Activated CD8-positive, alpha-beta memory T cell treated with anti-CD3 and anti-CD28 coated beads, Interleukin-2, amount 10 ng/mL, durations not matched to agents 7 days and 5 days (primary cell): ENCODE data around the gene KIF23. TPM values are rescaled to one million over a fixed set of nuclear protein-coding genes. Genes with fewer than 3 reads are reported as not detected.

Experiments
- ATAC-seq: fragments of 150-1000 bp; cut with Tn5 transposase; one replicate; pipeline ENCODE4 v1.10.0; 2021; ENCODE audit warnings: moderate library complexity
- CTCF ChIA-PET: fragments of 350-600 bp; sonication (Branson Sonifier 250); formaldehyde crosslinking; loops from one replicate; lab custom pipeline; 2021; ENCODE audit warnings: antibody characterized with exemption; lab: Charles Lee
- DNase-seq: peaks from one replicate; pipeline ENCODE4 v3.0.0-alpha.2; 2020
- H3K27ac Mint-ChIP-seq: one replicate; pipeline ENCODE4 v1.8.0; 2021; ENCODE audit warnings: mild to moderate bottlenecking, mixed read lengths
- H3K27me3 Mint-ChIP-seq: one replicate; pipeline ENCODE4 v1.8.0; 2021; ENCODE audit warnings: mixed read lengths
- H3K36me3 Mint-ChIP-seq: one replicate; pipeline ENCODE4 v1.8.0; 2021; ENCODE audit warnings: mild to moderate bottlenecking, mixed read lengths
- H3K4me1 Mint-ChIP-seq: one replicate; pipeline ENCODE4 v1.8.0; 2021; ENCODE audit warnings: mixed read lengths
- H3K4me3 Mint-ChIP-seq: one replicate; pipeline ENCODE4 v1.8.0; 2021; ENCODE audit warnings: mild to moderate bottlenecking, moderate library complexity, mixed read lengths
- H3K9me3 Mint-ChIP-seq: one replicate; pipeline ENCODE4 v1.8.0; 2022; ENCODE audit warnings: low read depth, mixed read lengths
- total RNA-seq, 2 experiments: library from RNA; stranded (reverse); gene quantifications; one replicate each; pipeline ENCODE4 v1.2.3, GENCODE V29; 2021

KIF23 gene
- total RNA-seq, 2 experiments from 2014 or later: 70.9 to 81.1 TPM

DNA sequence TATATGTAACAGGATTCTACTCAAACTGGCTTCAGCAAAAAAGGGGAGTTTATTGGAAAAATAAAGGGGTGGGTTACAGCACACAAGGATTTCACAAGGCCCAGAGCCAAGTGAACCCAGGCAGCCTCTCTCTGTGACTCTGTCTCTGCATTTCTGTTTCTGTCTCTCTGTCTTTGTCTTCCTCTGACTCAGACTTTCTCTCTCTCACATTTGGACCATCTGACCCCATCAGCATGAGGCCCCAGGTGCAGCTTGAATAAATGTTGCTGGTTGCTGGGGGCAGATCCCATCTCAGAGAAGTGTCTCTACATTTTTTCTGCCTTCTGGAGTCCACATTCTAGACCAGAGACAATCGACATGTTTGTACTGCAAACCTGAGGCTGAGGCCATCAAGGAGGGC is 83.5 kb downstream of the KIF23 start:
- no peak for DNase-seq
- H3K4me1 Mint-ChIP-seq: peaks cover 15% of the 10 kb centered on the region
- peaks cover 6% of the 10 kb centered on the region for H3K27me3 Mint-ChIP-seq
- H3K27ac Mint-ChIP-seq: no peak overlapping the region
- CTCF ChIA-PET: no interaction called here
- H3K36me3 Mint-ChIP-seq: no peaks in the 10 kb centered on the region
- no peak for ATAC-seq
- no peak overlapping the region for H3K4me3 Mint-ChIP-seq
- H3K9me3 Mint-ChIP-seq: no peaks in the 10 kb centered on the region

Other genes starting within 250 kb of the KIF23 start
- gene PAQR5, start 115.4 kb upstream of the KIF23 start, total RNA-seq: not detected
- 1,000 to 10,000 TPM; 1,405 to 1,605 TPM for gene RPLP1, start 38.5 kb downstream of the KIF23 start, total RNA-seq